Measurements from ENCODE around the gene NLGN1. TPM values are rescaled to one million over a fixed set of nuclear protein-coding genes. Genes with fewer than 3 reads are reported as not detected.

Gene NLGN1
- total RNA-seq, 2 donors from 2014 or later: 0.36 to 11.7 TPM

DNA sequence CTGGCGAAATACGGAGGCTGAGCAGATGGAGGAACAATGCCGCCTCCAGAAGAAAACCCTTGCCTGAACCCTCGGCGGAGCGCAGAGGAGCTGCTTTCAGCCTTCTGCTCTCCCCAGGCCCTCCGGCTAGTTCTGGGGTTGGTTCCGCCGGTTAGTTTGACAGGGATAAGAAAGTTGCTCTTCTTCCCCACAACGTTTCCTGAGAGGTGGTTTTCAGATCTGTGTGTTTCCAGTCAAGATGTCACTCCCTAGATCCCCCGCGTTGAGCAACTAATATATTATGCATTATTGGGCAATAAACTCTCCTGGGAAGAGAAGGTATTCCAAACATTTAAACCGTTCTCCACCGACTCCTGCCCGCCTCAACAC, 551 bp downstream of the NLGN1 start:
- WGBS: 2% methylated on average over 15 of the region's 15 CpGs
- Histone ChIP-seq H3K9me3 (no peaks in the 10 kb centered on the region), H3K36me3 (no peaks in the 10 kb centered on the region), H3K4me3 (peak overlapping the region; percentile 54 to 73), H3K27ac (peak overlapping the region; percentile 73 to 90), H3K4me1 (replicated peaks) (no peaks in the 10 kb centered on the region), H3K27me3 (replicated peaks; ENCODE audit: insufficient read depth) (no peaks in the 10 kb centered on the region)
- intact Hi-C loops (cut with DNase I): no loop called here
- DNase-seq (ENCODE audit: low spot score): no peak
- TF ChIP-seq POLR2A (IDR thresholded peaks at IDR 0.05) (no peak), POLR2AphosphoS5 (IDR thresholded peaks at IDR 0.05) (no peak), CTCF (IDR thresholded peaks at IDR 0.05) (no peak)

DNA sequence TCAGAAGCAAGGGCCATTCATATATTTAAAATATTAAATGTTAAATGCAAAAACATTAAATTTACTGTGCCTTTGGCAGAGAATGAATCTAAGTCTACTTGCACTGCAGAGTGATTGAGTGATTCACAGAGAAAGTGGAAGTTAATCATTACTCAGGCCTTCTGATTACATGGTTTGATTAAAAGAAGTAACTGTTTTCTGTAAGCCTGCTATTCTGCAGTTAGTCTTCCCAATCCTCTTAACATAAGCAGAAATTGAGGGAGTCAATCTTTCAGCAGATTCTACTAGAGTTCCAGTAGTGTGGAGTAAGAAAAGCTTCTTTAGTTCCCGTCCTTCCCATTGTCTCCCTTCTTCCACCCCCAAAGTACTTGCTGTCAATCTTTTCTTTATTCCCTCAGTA, 1.5 kb downstream of the NLGN1 start:
- 73% methylated on average over 1 of the region's 1 CpG for WGBS
- H3K4me3 ChIP-seq: no peak overlapping the region
- intact Hi-C loops (cut with DNase I): no loop called here
- no peak for DNase-seq (ENCODE audit: low spot score)
- no peaks in the 10 kb centered on the region for H3K36me3 ChIP-seq
- H3K9me3 ChIP-seq: no peaks in the 10 kb centered on the region
- no peaks in the 10 kb centered on the region for H3K27me3 ChIP-seq (replicated peaks; ENCODE audit: insufficient read depth)
- TF ChIP-seq POLR2A (IDR thresholded peaks at IDR 0.05) (no peak), CTCF (IDR thresholded peaks at IDR 0.05) (no peak), POLR2AphosphoS5 (IDR thresholded peaks at IDR 0.05) (no peak)
- H3K27ac ChIP-seq: no peak overlapping the region
- H3K4me1 ChIP-seq (replicated peaks): no peaks in the 10 kb centered on the region

DNA sequence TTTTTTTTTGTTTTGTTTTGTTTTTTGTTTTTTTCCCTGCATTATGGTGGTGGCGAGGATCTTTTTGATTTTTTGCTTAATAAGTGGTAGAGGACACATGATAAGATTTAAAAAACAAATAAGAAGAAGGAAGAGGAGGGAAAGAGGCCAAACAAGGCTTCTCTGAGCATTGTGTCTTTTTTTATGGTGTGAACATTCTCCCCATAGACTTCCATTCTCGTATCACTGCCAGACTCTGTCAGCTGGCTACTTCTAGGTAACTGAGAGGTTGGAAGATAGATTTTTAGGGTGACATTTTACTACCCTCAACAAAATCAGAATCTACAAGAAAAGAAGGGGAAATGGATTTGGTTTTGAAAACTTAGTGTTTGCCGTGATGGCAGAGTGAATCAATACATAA, 3.8 kb downstream of the NLGN1 start:
- H3K27ac ChIP-seq: no peak overlapping the region
- intact Hi-C loops (cut with DNase I): no loop called here
- no peak for DNase-seq (ENCODE audit: low spot score)
- TF ChIP-seq CTCF (IDR thresholded peaks at IDR 0.05) (no peak), POLR2A (IDR thresholded peaks at IDR 0.05) (no peak), POLR2AphosphoS5 (IDR thresholded peaks at IDR 0.05) (no peak)
- 73% methylated on average over 3 of the region's 3 CpGs for WGBS
- no peak overlapping the region for H3K4me3 ChIP-seq
- no peaks in the 10 kb centered on the region for H3K9me3 ChIP-seq
- H3K4me1 ChIP-seq (replicated peaks): no peaks in the 10 kb centered on the region
- no peaks in the 10 kb centered on the region for H3K36me3 ChIP-seq
- no peaks in the 10 kb centered on the region for H3K27me3 ChIP-seq (replicated peaks; ENCODE audit: insufficient read depth)

DNA sequence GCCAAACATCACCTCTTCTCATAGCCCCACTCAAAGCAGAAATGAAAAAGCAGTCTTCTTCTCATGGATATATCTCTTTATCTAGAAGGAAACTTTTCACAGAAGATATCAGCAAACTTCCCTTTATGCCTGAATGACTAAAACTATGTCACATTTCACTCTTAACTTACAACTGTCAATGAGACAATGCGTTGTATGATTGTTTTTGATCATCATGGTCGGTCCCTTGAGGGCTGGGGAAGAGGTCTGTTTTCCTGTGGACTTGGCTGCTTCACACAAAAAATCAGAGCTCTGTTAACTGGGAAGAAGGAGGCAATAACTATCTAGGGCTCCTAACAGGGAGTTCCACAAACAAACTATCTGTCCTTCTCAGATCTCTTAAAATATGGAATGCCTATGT, 5.1 kb downstream of the NLGN1 start:
- no peak overlapping the region for H3K4me3 ChIP-seq
- no peak for DNase-seq (ENCODE audit: low spot score)
- intact Hi-C loops (cut with DNase I): no loop called here
- 75% methylated on average over 2 of the region's 2 CpGs for WGBS
- H3K4me1 ChIP-seq (replicated peaks): no peaks in the 10 kb centered on the region
- H3K36me3 ChIP-seq: no peaks in the 10 kb centered on the region
- H3K27me3 ChIP-seq (replicated peaks; ENCODE audit: insufficient read depth): no peaks in the 10 kb centered on the region
- H3K9me3 ChIP-seq: no peaks in the 10 kb centered on the region
- no peak overlapping the region for H3K27ac ChIP-seq
- TF ChIP-seq CTCF (IDR thresholded peaks at IDR 0.05) (no peak), POLR2AphosphoS5 (IDR thresholded peaks at IDR 0.05) (no peak), POLR2A (IDR thresholded peaks at IDR 0.05) (no peak)

DNA sequence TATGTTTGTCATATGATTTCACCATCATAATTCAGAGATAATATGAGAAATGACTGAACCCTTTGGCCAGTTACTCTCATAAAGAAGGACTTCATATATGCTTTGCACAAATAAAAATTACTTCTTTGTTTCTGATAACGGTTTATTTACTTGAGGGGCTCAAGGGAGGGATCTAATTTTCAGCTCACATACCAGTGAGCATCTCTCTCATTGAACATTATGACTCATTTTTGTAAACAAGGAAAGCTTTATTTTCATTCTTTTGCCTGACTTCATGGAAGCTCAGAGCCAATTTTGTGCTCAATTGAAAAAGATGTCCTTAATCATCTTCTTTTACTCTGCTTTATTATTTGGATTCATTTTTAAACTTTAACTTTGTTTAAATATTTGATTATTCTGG, 5.8 kb downstream of the NLGN1 start:
- 45% methylated on average over 1 of the region's 1 CpG for WGBS
- Histone ChIP-seq H3K27ac (no peak overlapping the region), H3K36me3 (no peaks in the 10 kb centered on the region), H3K27me3 (replicated peaks; ENCODE audit: insufficient read depth) (no peaks in the 10 kb centered on the region), H3K4me1 (replicated peaks) (no peaks in the 10 kb centered on the region), H3K4me3 (no peak overlapping the region), H3K9me3 (no peaks in the 10 kb centered on the region)
- TF ChIP-seq CTCF (IDR thresholded peaks at IDR 0.05): no peak
- TF ChIP-seq POLR2A (IDR thresholded peaks at IDR 0.05): no peak
- no peak for TF ChIP-seq POLR2AphosphoS5 (IDR thresholded peaks at IDR 0.05)
- DNase-seq (ENCODE audit: low spot score): no peak
- intact Hi-C loops (cut with DNase I): no loop called here
